Measurements from ENCODE around the gene GPR107. TPM values are rescaled to one million over a fixed set of nuclear protein-coding genes. Genes with fewer than 3 reads are reported as not detected.

Gene GPR107
- total and polyA plus RNA-seq, 2 of the 8 experiments (the other 6 are each of a cell fraction or from before 2014, with no cell fraction given): 19.3 to 30.7 TPM

DNA sequence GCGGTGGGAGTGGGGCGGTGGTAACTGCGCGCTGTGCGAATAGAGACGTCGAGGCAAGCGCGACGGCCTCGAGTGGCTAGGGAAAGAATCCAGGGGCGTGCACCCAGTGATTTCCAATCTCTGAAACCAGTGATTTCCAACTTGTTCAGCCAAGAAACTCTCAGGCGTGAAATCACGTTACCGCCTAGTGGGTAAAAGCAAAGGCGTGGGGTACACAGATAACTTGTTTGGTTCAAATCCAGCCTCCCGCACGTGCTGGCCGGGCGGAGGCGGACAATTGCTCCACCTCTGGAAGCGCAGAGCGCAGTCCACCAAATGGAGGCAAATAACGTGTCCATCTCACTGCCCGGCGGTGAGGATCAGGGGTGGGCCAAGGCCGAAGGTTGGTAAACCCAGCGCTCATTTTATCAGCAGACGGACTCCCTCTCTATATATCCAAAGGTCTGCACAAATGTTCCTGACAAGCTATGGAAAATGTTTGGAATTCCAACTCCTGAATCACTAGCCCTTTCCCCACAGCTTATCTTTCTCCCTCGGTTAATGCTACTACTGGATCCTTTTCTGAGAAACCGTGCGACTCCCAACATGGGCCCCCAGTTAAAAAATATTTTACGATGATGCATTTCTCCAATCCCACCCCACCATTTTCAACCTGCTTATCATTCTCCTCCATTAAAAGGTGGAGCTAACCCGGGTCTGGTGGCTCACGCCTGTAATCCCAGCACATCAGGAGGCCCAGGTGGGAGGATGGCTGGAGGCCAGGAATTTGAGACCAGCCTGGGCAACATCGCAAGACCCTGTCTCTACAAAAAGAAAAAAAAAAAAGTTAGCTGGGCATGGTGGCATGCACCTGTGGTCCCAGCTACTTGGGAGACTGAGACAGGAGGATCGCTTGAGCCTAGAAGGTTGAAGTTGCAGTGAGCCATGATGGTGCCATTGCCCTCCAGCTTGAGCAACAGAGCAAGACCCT is 9.8 kb upstream of the GPR107 start (continued):
- TF ChIP-seq CTBP2 (IDR thresholded peaks at IDR 0.05; ENCODE audit: borderline replicate concordance, insufficient read depth, insufficient read length, low read length): no peak
- peak; percentile 47 for TF ChIP-seq RNF2 (IDR thresholded peaks at IDR 0.05; ENCODE audit: borderline replicate concordance, low read depth, low read length, missing control alignments, poor library complexity, severe bottlenecking)
- no peak for TF ChIP-seq CREB1 (IDR thresholded peaks at IDR 0.05)
- TF ChIP-seq PHF8 (conservative IDR thresholded peaks at IDR 0.05; ENCODE audit: low read depth, low read length): 0 out of 2 replicates have a peak, but pooled peaks have one; percentile 15
- TF ChIP-seq EZH2 (IDR thresholded peaks at IDR 0.05; ENCODE audit: low read depth, low read length, severe bottlenecking): peak; percentile 41
- TF ChIP-seq, protein P1, sequence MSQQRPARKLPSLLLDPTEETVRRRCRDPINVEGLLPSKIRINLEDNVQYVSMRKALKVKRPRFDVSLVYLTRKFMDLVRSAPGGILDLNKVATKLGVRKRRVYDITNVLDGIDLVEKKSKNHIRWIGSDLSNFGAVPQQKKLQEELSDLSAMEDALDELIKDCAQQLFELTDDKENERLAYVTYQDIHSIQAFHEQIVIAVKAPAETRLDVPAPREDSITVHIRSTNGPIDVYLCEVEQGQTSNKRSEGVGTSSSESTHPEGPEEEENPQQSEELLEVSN (IDR thresholded peaks at IDR 0.05): peak; percentile 82
- peak; percentile 12 for TF ChIP-seq KDM4A (IDR thresholded peaks at IDR 0.05; ENCODE audit: low read depth, low read length, severe bottlenecking)
- TF ChIP-seq SIX5 (IDR thresholded peaks at IDR 0.05; ENCODE audit: low read depth, low read length): no peak
